GM23248 (cell line): ENCODE results near the gene MAP3K5. TPM values are rescaled to one million over a fixed set of nuclear protein-coding genes. Genes with fewer than 3 reads are reported as not detected.
"Not testable (repeated sequence)": the region's sequence is repeated elsewhere in the genome, so short reads cannot be mapped to it uniquely, and the experiment has no call there.

Experiments
- DNase-seq: peaks from one replicate; pipeline ENCODE4 v3.0.0-alpha.2; 2015
- H2AFZ ChIP-seq: fragments of 200-600 bp; sonication (generic); 2 replicates; pipeline ENCODE4 v1.6.1; 2016; ENCODE audit warnings: antibody characterized with exemption
- H3F3A ChIP-seq: fragments of 200-600 bp; sonication (generic); 2 replicates; pipeline ENCODE4 v1.6.1; 2016; ENCODE audit warnings: mild to moderate bottlenecking, antibody characterized with exemption, mixed run types; ENCODE audit not compliant: insufficient read depth
- H3K27ac ChIP-seq: fragments of 200-600 bp; sonication (generic); 2 replicates; pipeline ENCODE4 v1.5.1; 2016; ENCODE audit warnings: mild to moderate bottlenecking
- H3K27me3 ChIP-seq: fragments of 200-600 bp; sonication (generic); replicated peaks from 2 replicates; pipeline ENCODE4 v1.6.1; 2016; ENCODE audit warnings: mild to moderate bottlenecking; ENCODE audit not compliant: insufficient read depth
- H3K36me3 ChIP-seq: fragments of 200-600 bp; sonication (generic); 2 replicates; pipeline ENCODE4 v1.6.1; 2016; ENCODE audit warnings: low read depth, mild to moderate bottlenecking
- H3K4me1 ChIP-seq: fragments of 200-600 bp; sonication (generic); 2 replicates; pipeline ENCODE4 v1.6.1; 2016; ENCODE audit warnings: mild to moderate bottlenecking; ENCODE audit not compliant: insufficient read depth
- H3K4me2 ChIP-seq: fragments of 200-600 bp; sonication (generic); one replicate; pipeline ENCODE4 v1.6.1; 2016; ENCODE audit warnings: mild to moderate bottlenecking; ENCODE audit not compliant: unreplicated experiment
- H3K4me3 ChIP-seq: fragments of 200-600 bp; sonication (generic); 2 replicates; pipeline ENCODE4 v1.5.1; 2016; ENCODE audit warnings: mild to moderate bottlenecking
- H3K79me2 ChIP-seq: fragments of 200-600 bp; sonication (generic); 2 replicates; pipeline ENCODE4 v1.6.1; 2016; ENCODE audit warnings: mild to moderate bottlenecking; ENCODE audit not compliant: insufficient read depth
- H3K9ac ChIP-seq: fragments of 200-600 bp; sonication (generic); 2 replicates; pipeline ENCODE4 v1.6.1; 2016; ENCODE audit warnings: mild to moderate bottlenecking
- H3K9me2 ChIP-seq: fragments of 200-600 bp; sonication (generic); 2 replicates; pipeline ENCODE4 v1.6.1; 2016; ENCODE audit warnings: mixed run types, mild to moderate bottlenecking, moderate library complexity; ENCODE audit not compliant: insufficient read depth
- H3K9me3 ChIP-seq: fragments of 200-600 bp; sonication (generic); one replicate; pipeline ENCODE4 v1.6.1; 2017; ENCODE audit warnings: low read depth
- H4K20me1 ChIP-seq: fragments of 200-600 bp; sonication (generic); 2 replicates; pipeline ENCODE4 v1.6.0; 2016; ENCODE audit not compliant: insufficient read depth
- EZH2 ChIP-seq: fragments of 200-600 bp; sonication (generic); IDR thresholded peaks from 2 replicates; pipeline ENCODE4 v1.6.1; 2018; ENCODE audit warnings: antibody characterized with exemption, mild to moderate bottlenecking; ENCODE audit not compliant: insufficient read depth, poor library complexity, severe bottlenecking
- EZH2phosphoT487 ChIP-seq: fragments of 200-600 bp; sonication (generic); IDR thresholded peaks from 2 replicates; pipeline ENCODE4 v1.6.1; 2018; ENCODE audit warnings: antibody characterized with exemption, moderate library complexity, mild to moderate bottlenecking, low read depth; ENCODE audit not compliant: insufficient read depth
- WGBS, 2 experiments: methylation state at CpG; one replicate each; pipeline ENCODE4 v1.1.6; 2015 to 2017; ENCODE audit warnings: low lambda C conversion rate in 2 of 2, low coverage in 1 of 2; ENCODE audit errors: missing lambda C conversion rate in 2 of 2; 5-methylcytosine and 5-hydroxymethylcytosine counted together
- in situ Hi-C: fragments of 300-500 bp; cut with MboI; formaldehyde crosslinking; loops from 2 replicates; pipeline ENCODE4 v1.15.0; 2020
- polyA plus RNA-seq: library from polyadenylated mRNA; unstranded; fragments of >200 nt; fragmentation: Nextera tagmentation; extraction: Ambion mirVana; gene quantifications from 2 replicates; pipeline ENCODE4 v1.2.1, GENCODE V29; 2016
- total RNA-seq: library from RNA; depleted of rRNA; stranded (reverse); fragments of >200 nt; shearing (Covaris generic); gene quantifications from 2 replicates; pipeline ENCODE4 v1.2.3, GENCODE V29; 2014

The MAP3K5 gene
- total and polyA plus RNA-seq, 2 experiments from 2014 or later: 1.4 to 4.1 TPM

DNA sequence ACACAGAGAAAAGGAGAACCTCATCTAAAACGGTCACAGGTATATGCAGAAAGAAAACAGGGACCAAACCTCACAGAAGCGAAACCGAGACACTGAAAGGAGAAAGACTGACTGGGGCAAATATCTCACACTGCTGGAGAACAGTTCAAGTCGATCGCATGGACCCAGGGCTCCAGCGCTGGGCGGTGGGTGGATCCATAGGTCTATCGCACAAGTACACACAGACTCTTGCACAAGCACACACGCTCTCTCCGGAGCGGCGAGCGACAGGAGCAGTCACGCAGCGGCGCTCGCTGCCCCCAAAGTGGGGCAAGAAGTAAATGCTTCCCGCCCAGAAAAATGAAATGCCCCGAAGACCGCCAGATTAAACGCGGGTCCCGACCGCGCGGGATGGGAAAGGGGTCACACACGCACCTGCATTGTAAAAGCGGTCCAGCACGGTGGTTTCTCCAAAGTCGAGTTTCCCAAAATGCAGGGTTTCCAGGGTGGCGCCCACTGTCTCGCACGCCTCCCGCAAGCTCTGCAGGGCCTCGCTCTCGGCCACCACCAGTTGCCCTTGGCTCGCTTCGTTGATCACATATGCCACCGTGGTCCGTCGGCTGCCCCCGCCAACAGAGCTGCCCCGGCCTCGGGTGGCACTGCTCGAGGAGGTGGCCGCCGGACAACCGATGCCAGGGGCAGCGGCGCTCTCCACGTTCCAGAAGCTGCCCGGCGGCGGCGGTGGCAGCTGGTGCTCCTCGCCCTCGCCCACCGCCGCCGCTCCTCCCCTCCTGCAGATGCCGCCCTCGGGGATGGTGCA, 782 bp downstream of the MAP3K5 start:
- TF ChIP-seq EZH2: no peak
- no peak for TF ChIP-seq EZH2phosphoT487
- no peaks in the 10 kb centered on the region for H3K27me3 ChIP-seq
- peaks cover 42% of the 10 kb centered on the region for H3F3A ChIP-seq
- H3K9me2 ChIP-seq: no peaks in the 10 kb centered on the region
- DNase-seq: peak; percentile 61
- H3K9me3 ChIP-seq: no peaks in the 10 kb centered on the region
- H3K9ac ChIP-seq: peak overlapping the region; percentile 92
- WGBS, 2 experiments: 6 to 8% methylated on average over 61 to 62 of the region's 62 CpGs
- no peak overlapping the region for H3K27ac ChIP-seq
- H3K4me2 ChIP-seq: peak overlapping the region; percentile 93
- 0 out of 2 replicates have a peak, but pooled peaks cover 8% of the 10 kb centered on the region for H3K79me2 ChIP-seq
- peaks cover 35% of the 10 kb centered on the region for H3K4me1 ChIP-seq
- in situ Hi-C loops: loop anchor here (10.0 kb wide), 1 partner anchor 207 kb away; no protein-coding TSS in a partner anchor
- peak overlapping the region; percentile 92 for H3K4me3 ChIP-seq
- H2AFZ ChIP-seq: peak overlapping the region; percentile 97
- no peaks in the 10 kb centered on the region for H4K20me1 ChIP-seq
- no peaks in the 10 kb centered on the region for H3K36me3 ChIP-seq

DNA sequence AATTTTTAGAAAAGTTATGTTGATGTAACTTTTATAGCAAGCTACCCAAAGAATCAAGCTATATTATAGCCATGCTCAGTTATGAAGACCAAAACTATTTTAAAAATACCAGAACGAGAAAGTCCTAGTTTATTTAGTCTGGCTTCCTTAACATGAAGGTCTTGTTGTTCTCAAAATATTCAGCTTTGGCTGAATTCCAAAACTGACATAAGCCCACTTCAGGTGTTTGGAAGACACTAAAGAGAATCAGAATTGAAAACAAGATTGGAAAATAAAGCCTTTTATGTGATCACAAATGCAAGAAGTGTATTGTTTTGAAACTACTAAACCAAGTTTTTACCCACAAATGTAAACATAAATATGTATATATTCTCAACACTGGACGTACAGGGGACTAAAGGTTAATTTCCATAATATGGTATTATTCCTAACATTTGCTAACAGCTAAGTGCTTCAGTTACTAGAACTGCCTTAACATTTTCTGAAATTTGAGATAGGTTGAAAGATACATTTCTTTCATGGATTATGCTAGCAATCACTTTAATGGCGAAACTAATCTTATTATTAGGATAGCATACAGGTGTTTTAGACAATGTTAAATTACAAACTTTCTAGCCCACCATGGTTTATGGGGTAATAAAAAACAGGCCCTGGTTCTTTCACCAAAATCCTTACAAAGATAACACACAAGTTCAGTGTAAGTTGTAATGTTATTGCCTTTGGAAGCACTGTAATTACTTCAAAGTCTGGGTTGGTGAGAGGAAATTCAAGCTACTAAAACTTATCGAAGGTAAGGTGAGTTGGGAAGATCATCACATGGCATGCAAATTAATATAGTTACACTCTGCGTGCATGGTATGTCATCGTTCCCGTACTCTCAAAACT, 1.6 kb downstream of the MAP3K5 start:
- no peaks in the 10 kb centered on the region for H3K9me3 ChIP-seq
- peak overlapping the region; percentile 97 for H2AFZ ChIP-seq
- TF ChIP-seq EZH2 (no peak), EZH2phosphoT487 (no peak)
- H3K36me3 ChIP-seq: no peaks in the 10 kb centered on the region
- in situ Hi-C loops: loop anchor here (10.0 kb wide), 1 partner anchor 206 kb away; no protein-coding TSS in a partner anchor
- peaks cover 16% of the 10 kb centered on the region; the same call in 1 of the 2 replicates for H3K79me2 ChIP-seq
- no peaks in the 10 kb centered on the region for H4K20me1 ChIP-seq
- H3K9ac ChIP-seq: peak overlapping the region; percentile 92; the same call in 1 of the 2 replicates
- peak overlapping the region; percentile 92 for H3K4me3 ChIP-seq
- 67 to 69% methylated on average over 7 of the region's 7 CpGs for WGBS, 2 experiments
- no peaks in the 10 kb centered on the region for H3K27me3 ChIP-seq
- peak overlapping the region; percentile 93 for H3K4me2 ChIP-seq
- no peaks in the 10 kb centered on the region for H3K9me2 ChIP-seq
- H3K4me1 ChIP-seq: peaks cover 35% of the 10 kb centered on the region
- peaks cover 42% of the 10 kb centered on the region for H3F3A ChIP-seq
- no peak overlapping the region for H3K27ac ChIP-seq
- DNase-seq: no peak

DNA sequence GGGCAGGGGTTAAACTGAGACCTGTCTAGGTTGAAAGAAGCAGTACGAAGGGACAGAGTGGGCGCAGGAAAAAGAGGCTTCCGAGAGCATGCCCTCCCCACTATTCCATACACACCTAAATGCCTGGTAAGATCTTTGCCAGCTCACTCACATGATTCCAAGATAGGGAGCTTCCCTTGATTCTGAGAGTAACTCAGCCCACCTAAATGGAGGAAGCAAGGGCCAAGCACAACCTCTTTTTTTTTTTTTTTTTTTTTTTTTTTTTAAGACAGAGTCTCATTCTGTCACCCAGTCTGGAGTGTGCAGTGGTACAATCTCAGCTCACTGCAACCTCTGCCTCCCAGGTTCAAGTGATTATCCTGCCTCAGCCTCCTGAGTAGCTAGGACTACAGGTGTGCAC, 2.8 kb downstream of the MAP3K5 start:
- peaks cover 35% of the 10 kb centered on the region for H3K4me1 ChIP-seq
- H3K9me2 ChIP-seq, DNase-seq, H3K27me3 ChIP-seq, H3K4me2 ChIP-seq, H3K36me3 ChIP-seq, H3K9me3 ChIP-seq, H4K20me1 ChIP-seq, H3K9ac ChIP-seq, H2AFZ ChIP-seq, H3K27ac ChIP-seq, H3K4me3 ChIP-seq: not testable (repeated sequence)
- peaks cover 42% of the 10 kb centered on the region for H3F3A ChIP-seq
- H3K79me2 ChIP-seq: peaks cover 22% of the 10 kb centered on the region; the same call in 1 of the 2 replicates
- WGBS, 2 experiments: 97 to 98% methylated on average over 3 of the region's 3 CpGs
- in situ Hi-C loops: loop anchor here (10.0 kb wide), 1 partner anchor 145 kb away; no protein-coding TSS in a partner anchor

DNA sequence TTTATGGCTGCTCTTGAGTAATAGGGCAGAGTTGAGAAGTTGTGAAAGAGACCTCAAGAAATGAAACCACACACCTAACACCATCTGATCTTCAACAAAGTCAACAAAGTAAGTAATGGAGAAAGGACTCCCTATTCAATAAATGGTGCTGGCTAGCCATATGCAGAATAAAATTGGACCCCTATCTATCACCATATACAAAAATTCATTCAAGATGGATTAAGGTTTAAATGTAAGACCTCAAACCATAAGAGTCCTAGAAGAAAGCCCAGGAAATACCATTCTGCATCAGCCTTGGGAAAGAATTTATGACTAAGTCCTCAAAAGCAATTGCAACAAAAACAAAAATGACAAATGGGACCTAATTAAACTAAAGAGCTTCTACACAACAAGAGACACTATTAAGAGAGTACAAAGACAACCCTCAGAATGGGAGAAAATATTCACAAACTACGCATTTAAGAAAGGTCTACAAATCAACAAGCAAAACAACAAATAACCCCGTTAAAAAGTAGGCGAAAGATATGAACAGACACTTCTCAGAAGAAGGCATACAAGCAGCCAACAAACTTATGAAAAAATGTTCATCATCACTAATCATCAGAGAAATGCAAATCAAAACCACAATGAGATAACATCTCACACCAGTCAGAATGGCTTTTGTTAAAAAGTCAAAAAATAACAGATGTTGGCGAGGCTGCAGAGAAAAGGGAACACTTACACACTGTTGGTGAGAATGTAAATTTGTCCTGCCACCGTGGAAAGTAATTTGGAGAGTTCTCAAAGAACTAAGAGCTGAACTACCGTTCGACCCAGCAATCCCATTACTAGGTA, 4.0 kb downstream of the MAP3K5 start:
- WGBS, 2 experiments: 51 to 53% methylated on average over 7 of the region's 7 CpGs
- no peak overlapping the region for H2AFZ ChIP-seq
- no peak for TF ChIP-seq EZH2
- TF ChIP-seq EZH2phosphoT487: no peak
- peak overlapping the region; percentile 75 for H3K4me2 ChIP-seq
- H3K27me3 ChIP-seq: no peaks in the 10 kb centered on the region
- in situ Hi-C loops: loop anchor here (10.0 kb wide), 1 partner anchor 143 kb away; no protein-coding TSS in a partner anchor
- H3K4me3 ChIP-seq: peak overlapping the region; percentile 47
- peak; percentile 78 for DNase-seq
- no peaks in the 10 kb centered on the region for H4K20me1 ChIP-seq
- H3K9me3 ChIP-seq: no peaks in the 10 kb centered on the region
- H3K9ac ChIP-seq: 0 out of 2 replicates have a peak overlapping the region, but pooled peaks have one; percentile 13
- H3K4me1 ChIP-seq: peaks cover 32% of the 10 kb centered on the region
- H3K36me3 ChIP-seq: no peaks in the 10 kb centered on the region
- H3F3A ChIP-seq: peaks cover 40% of the 10 kb centered on the region
- peak overlapping the region; percentile 63 for H3K27ac ChIP-seq
- H3K79me2 ChIP-seq: peaks cover 22% of the 10 kb centered on the region; the same call in 1 of the 2 replicates
- no peaks in the 10 kb centered on the region for H3K9me2 ChIP-seq
